H9 (cell line): ENCODE data around the gene C3orf49. TPM values are rescaled to one million over a fixed set of nuclear protein-coding genes. Genes with fewer than 3 reads are reported as not detected.

Experiments
- DNase-seq: peaks from one replicate; pipeline ENCODE4 v3.0.0-alpha.2; 2017
- H2AFZ ChIP-seq: one replicate; pipeline ENCODE4 v1.6.1; 2013; ENCODE audit warnings: mild to moderate bottlenecking, low read length, control low read depth, moderate library complexity
- H2AK5ac ChIP-seq: 2 replicates; pipeline ENCODE4 v1.6.1; 2013; ENCODE audit warnings: low read length, control low read depth, mixed read lengths; ENCODE audit not compliant: insufficient read length
- H2BK120ac ChIP-seq: one replicate; pipeline ENCODE4 v1.6.1; 2013; ENCODE audit warnings: low read depth, mild to moderate bottlenecking, low read length, control low read depth, inconsistent platforms; ENCODE audit not compliant: poor library complexity, severe bottlenecking
- H2BK12ac ChIP-seq: 2 replicates; pipeline ENCODE4 v1.6.1; 2013; ENCODE audit warnings: low read length, control low read depth, mixed read lengths, low read depth; ENCODE audit not compliant: insufficient read length
- H2BK15ac ChIP-seq: 2 replicates; pipeline ENCODE4 v1.6.1; 2013; ENCODE audit warnings: low read depth, low read length, control low read depth
- H2BK20ac ChIP-seq: one replicate; pipeline ENCODE4 v1.6.1; 2013; ENCODE audit warnings: low read depth, mild to moderate bottlenecking, low read length, control low read depth, inconsistent platforms; ENCODE audit not compliant: poor library complexity, severe bottlenecking
- H2BK5ac ChIP-seq: 2 replicates; pipeline ENCODE4 v1.6.1; 2013; ENCODE audit warnings: low read length, control low read depth, mixed read lengths; ENCODE audit not compliant: insufficient read length
- H3K14ac ChIP-seq: 2 replicates; pipeline ENCODE4 v1.6.1; 2013; ENCODE audit warnings: low read length, control low read depth; ENCODE audit not compliant: insufficient read depth
- H3K18ac ChIP-seq: 2 replicates; pipeline ENCODE4 v1.6.1; 2013; ENCODE audit warnings: low read depth, mild to moderate bottlenecking, mixed read lengths, low read length, control low read depth; ENCODE audit not compliant: insufficient read length
- H3K23ac ChIP-seq: 2 replicates; pipeline ENCODE4 v1.6.1; 2013; ENCODE audit warnings: low read length, control low read depth, mixed read lengths, low read depth; ENCODE audit not compliant: insufficient read length
- H3K23me2 ChIP-seq: 2 replicates; pipeline ENCODE4 v1.6.1; 2013; ENCODE audit warnings: low read depth, mild to moderate bottlenecking, mixed read lengths, low read length, control low read depth; ENCODE audit not compliant: insufficient read length, poor library complexity, severe bottlenecking
- H3K27ac ChIP-seq: 2 replicates; pipeline ENCODE4 v1.5.1; 2013; ENCODE audit warnings: low read length, control low read depth, mixed read lengths, low read depth; ENCODE audit not compliant: insufficient read length
- H3K27me3 ChIP-seq: 2 replicates; pipeline ENCODE4 v1.6.1; 2013; ENCODE audit warnings: low read length, control low read depth, inconsistent platforms; ENCODE audit not compliant: insufficient read depth
- H3K4ac ChIP-seq: 2 replicates; pipeline ENCODE4 v1.6.1; 2013; ENCODE audit warnings: low read depth, mild to moderate bottlenecking, control low read depth, inconsistent platforms, low read length, moderate library complexity
- H3K4me1 ChIP-seq: 2 replicates; pipeline ENCODE4 v1.6.1; 2013; ENCODE audit warnings: low read length, control low read depth, inconsistent platforms; ENCODE audit not compliant: insufficient read depth
- H3K4me2 ChIP-seq: 2 replicates; pipeline ENCODE4 v1.6.1; 2013; ENCODE audit warnings: low read length, control low read depth, mixed read lengths; ENCODE audit not compliant: insufficient read length, insufficient read depth
- H3K56ac ChIP-seq: 2 replicates; pipeline ENCODE4 v1.6.1; 2013; ENCODE audit warnings: low read depth, mild to moderate bottlenecking, mixed read lengths, low read length, control low read depth; ENCODE audit not compliant: insufficient read length
- H3K79me1 ChIP-seq: 2 replicates; pipeline ENCODE4 v1.6.1; 2013; ENCODE audit warnings: low read depth, mild to moderate bottlenecking, moderate library complexity, low read length, control low read depth, inconsistent platforms; ENCODE audit not compliant: insufficient read depth, poor library complexity, severe bottlenecking
- H3K79me2 ChIP-seq: 2 replicates; pipeline ENCODE4 v1.6.1; 2013; ENCODE audit warnings: low read length, control low read depth, inconsistent platforms; ENCODE audit not compliant: insufficient read depth
- H3K9ac ChIP-seq: 2 replicates; pipeline ENCODE4 v1.6.1; 2013; ENCODE audit warnings: low read length, control low read depth, mixed read lengths; ENCODE audit not compliant: insufficient read length; ENCODE audit errors: extremely low read depth
- H3K9me3 ChIP-seq: one replicate; pipeline ENCODE4 v1.6.1; 2013; ENCODE audit warnings: low read depth, low read length, inconsistent platforms; ENCODE audit not compliant: control insufficient read depth
- H3T11ph ChIP-seq: one replicate; pipeline ENCODE4 v1.6.1; 2013; ENCODE audit warnings: mild to moderate bottlenecking, low read length, control low read depth, inconsistent platforms
- H4K20me1 ChIP-seq: one replicate; pipeline ENCODE4 v1.6.1; 2013; ENCODE audit not compliant: control insufficient read depth, insufficient read length, insufficient read depth
- H4K5ac ChIP-seq: 2 replicates; pipeline ENCODE4 v1.6.1; 2013; ENCODE audit warnings: low read depth, mild to moderate bottlenecking, mixed read lengths, low read length, control low read depth; ENCODE audit not compliant: insufficient read length
- H4K8ac ChIP-seq: replicated peaks from 2 replicates; pipeline ENCODE4 v1.6.1; 2013; ENCODE audit warnings: low read length, control low read depth, mixed read lengths, low read depth; ENCODE audit not compliant: insufficient read length
- H4K91ac ChIP-seq: 2 replicates; pipeline ENCODE4 v1.6.1; 2013; ENCODE audit warnings: low read depth, mild to moderate bottlenecking, moderate library complexity, mixed read lengths, low read length, control low read depth; ENCODE audit not compliant: insufficient read length
- H3K27ac Mint-ChIP-seq, 3 experiments: 2 replicates in 2 of 3; 3 replicates in 1 of 3; pipeline ENCODE4 v1.8.0; 2020 to 2021; ENCODE audit warnings: mixed read lengths in 3 of 3, mild to moderate bottlenecking in 1 of 3, moderate library complexity in 1 of 3
- H3K27me3 Mint-ChIP-seq: 2 replicates; pipeline ENCODE4 v1.8.0; 2021; ENCODE audit warnings: low read depth, mild to moderate bottlenecking, moderate library complexity, mixed read lengths
- H3K36me3 Mint-ChIP-seq, 3 experiments: 2 replicates in 2 of 3; 3 replicates in 1 of 3; pipeline ENCODE4 v1.8.0; 2020 to 2021; ENCODE audit warnings: low read depth in 3 of 3, mixed read lengths in 3 of 3; ENCODE audit not compliant: insufficient read depth in 1 of 3
- H3K4me1 Mint-ChIP-seq, 2 experiments: 2 replicates each; pipeline ENCODE4 v1.8.0; 2020; ENCODE audit warnings: mixed read lengths in 2 of 2
- H3K4me3 Mint-ChIP-seq, 2 experiments: 2 replicates in 1 of 2; 3 replicates in 1 of 2; pipeline ENCODE4 v1.8.0; 2020 to 2021; ENCODE audit warnings: mild to moderate bottlenecking in 2 of 2, mixed read lengths in 2 of 2, moderate library complexity in 1 of 2
- H3K9me3 Mint-ChIP-seq, 2 experiments: 2 replicates in 1 of 2; 3 replicates in 1 of 2; pipeline ENCODE4 v1.8.0; 2020; ENCODE audit warnings: mild to moderate bottlenecking in 2 of 2, mixed read lengths in 2 of 2, moderate library complexity in 1 of 2
- WGBS: extraction: QIAGEN DNeasy Blood & Tissue Kit; methylation state at CpG from one replicate; pipeline ENCODE4 v1.1.7; 2013; ENCODE audit warnings: missing lambda C conversion rate, low lambda C conversion rate, mixed read lengths; ENCODE audit not compliant: insufficient read length; ENCODE audit errors: extremely low coverage; 5-methylcytosine and 5-hydroxymethylcytosine counted together
- total RNA-seq: library from RNA; stranded (reverse); gene quantifications from 2 replicates; pipeline ENCODE4 v1.2.1, GENCODE V29; 2021
- TF ChIP-seq, protein P1 (sequence below): fragments of 200-600 bp; sonication (generic); conservative IDR thresholded peaks from 3 replicates; pipeline ENCODE4 v1.8.0; 2021; ENCODE audit warnings: antibody characterized with exemption, mild to moderate bottlenecking

The C3orf49 gene
- total RNA-seq, 1 experiment from 2014 or later, result not detected

GRCh38 chr3:63878394-63879060 is 59.4 kb downstream of the C3orf49 start:
- Histone ChIP-seq H3K23ac (no peak overlapping the region), H3K79me2 (0 out of 2 replicates have a peak, but pooled peaks cover 1% of the 10 kb centered on the region), H3K4me2 (no peak overlapping the region), H4K5ac (no peak overlapping the region), H3K27me3 (no peaks in the 10 kb centered on the region), H2BK120ac (no peak overlapping the region), H3K14ac (no peak overlapping the region), H3K9me3 (no peaks in the 10 kb centered on the region), H4K8ac (no peak overlapping the region), H3K27ac (no peak overlapping the region), H4K91ac (no peak overlapping the region), H4K20me1 (no peaks in the 10 kb centered on the region), H3K79me1 (peaks cover 4% of the 10 kb centered on the region), H3K4me1 (peaks cover 7% of the 10 kb centered on the region; the same call in 1 of the 2 replicates), H3K56ac (no peak overlapping the region), H2AFZ (no peak overlapping the region), H2BK12ac (no peak overlapping the region), H3K23me2 (no peaks in the 10 kb centered on the region), H3K9ac (no peak overlapping the region), H3T11ph (no peak overlapping the region), H3K18ac (no peak overlapping the region), H3K4ac (no peak overlapping the region), H2BK15ac (no peak overlapping the region), H2BK20ac (no peak overlapping the region), H2AK5ac (no peak overlapping the region), H2BK5ac (no peak overlapping the region)
- DNase-seq, result no peak
- no peaks in the 10 kb centered on the region for H3K36me3 Mint-ChIP-seq
- peaks cover 17 to 25% of the 10 kb centered on the region in 2 experiments for H3K4me1 Mint-ChIP-seq
- H3K4me3 Mint-ChIP-seq, result no peak overlapping the region
- peak overlapping the region in 1 of 3 experiments; percentile 64; a peak in 2 of 7 replicates for H3K27ac Mint-ChIP-seq
- no peaks in the 10 kb centered on the region for H3K27me3 Mint-ChIP-seq
- WGBS, result no CpG with 5 or more reads among the region's 2 CpGs
- H3K9me3 Mint-ChIP-seq, result no peaks in the 10 kb centered on the region
- TF ChIP-seq, protein P1, sequence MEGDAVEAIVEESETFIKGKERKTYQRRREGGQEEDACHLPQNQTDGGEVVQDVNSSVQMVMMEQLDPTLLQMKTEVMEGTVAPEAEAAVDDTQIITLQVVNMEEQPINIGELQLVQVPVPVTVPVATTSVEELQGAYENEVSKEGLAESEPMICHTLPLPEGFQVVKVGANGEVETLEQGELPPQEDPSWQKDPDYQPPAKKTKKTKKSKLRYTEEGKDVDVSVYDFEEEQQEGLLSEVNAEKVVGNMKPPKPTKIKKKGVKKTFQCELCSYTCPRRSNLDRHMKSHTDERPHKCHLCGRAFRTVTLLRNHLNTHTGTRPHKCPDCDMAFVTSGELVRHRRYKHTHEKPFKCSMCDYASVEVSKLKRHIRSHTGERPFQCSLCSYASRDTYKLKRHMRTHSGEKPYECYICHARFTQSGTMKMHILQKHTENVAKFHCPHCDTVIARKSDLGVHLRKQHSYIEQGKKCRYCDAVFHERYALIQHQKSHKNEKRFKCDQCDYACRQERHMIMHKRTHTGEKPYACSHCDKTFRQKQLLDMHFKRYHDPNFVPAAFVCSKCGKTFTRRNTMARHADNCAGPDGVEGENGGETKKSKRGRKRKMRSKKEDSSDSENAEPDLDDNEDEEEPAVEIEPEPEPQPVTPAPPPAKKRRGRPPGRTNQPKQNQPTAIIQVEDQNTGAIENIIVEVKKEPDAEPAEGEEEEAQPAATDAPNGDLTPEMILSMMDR, result no peak
